D721Med (cell line): Measurements from ENCODE around the gene TMEM86A.

Experiments used
- DNase-seq: peaks from one replicate; pipeline ENCODE4 v3.0.0; 2011; ENCODE audit warnings: low spot score; ENCODE audit not compliant: insufficient read length
- FAIRE-seq: peaks from 2 replicates; lab custom pipeline; 2011; peaks lifted over from hg19 to GRCh38; lab: Jason Lieb, UNC
- TF ChIP-seq, protein P1 (sequence below): IDR thresholded peaks from 2 replicates; pipeline ENCODE4 v1.5.1; 2012; ENCODE audit warnings: mild to moderate bottlenecking, control low read depth; ENCODE audit not compliant: insufficient read depth; ENCODE audit errors: missing control alignments

Gene TMEM86A

DNA sequence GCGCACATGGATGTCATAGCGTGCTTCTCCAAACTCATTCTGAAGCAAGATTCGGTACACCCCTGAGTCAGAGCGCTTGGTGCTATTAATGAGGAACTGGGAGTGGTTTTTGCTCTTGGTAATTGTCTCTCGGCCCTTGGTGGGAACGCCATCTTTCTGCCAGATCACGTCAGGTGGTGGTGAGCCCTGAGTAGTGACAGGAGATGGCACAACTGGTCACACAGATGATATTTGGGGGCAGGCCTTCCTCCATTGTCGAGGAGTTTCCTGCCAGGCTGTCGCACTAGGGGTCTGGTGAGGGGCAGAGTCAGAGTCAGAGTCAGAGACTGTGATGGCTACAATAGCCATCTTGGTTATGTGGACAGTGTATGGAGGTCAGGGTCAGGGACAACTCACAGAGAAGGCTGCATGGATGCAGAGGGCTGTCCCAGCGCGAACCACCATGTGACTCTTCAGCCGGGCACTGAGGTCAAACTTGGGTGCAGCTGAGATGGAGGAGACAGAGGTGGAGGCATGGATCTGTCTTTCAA, 9.3 kb downstream of the TMEM86A start:
- TF ChIP-seq, protein P1, sequence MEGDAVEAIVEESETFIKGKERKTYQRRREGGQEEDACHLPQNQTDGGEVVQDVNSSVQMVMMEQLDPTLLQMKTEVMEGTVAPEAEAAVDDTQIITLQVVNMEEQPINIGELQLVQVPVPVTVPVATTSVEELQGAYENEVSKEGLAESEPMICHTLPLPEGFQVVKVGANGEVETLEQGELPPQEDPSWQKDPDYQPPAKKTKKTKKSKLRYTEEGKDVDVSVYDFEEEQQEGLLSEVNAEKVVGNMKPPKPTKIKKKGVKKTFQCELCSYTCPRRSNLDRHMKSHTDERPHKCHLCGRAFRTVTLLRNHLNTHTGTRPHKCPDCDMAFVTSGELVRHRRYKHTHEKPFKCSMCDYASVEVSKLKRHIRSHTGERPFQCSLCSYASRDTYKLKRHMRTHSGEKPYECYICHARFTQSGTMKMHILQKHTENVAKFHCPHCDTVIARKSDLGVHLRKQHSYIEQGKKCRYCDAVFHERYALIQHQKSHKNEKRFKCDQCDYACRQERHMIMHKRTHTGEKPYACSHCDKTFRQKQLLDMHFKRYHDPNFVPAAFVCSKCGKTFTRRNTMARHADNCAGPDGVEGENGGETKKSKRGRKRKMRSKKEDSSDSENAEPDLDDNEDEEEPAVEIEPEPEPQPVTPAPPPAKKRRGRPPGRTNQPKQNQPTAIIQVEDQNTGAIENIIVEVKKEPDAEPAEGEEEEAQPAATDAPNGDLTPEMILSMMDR, result no peak

DNA sequence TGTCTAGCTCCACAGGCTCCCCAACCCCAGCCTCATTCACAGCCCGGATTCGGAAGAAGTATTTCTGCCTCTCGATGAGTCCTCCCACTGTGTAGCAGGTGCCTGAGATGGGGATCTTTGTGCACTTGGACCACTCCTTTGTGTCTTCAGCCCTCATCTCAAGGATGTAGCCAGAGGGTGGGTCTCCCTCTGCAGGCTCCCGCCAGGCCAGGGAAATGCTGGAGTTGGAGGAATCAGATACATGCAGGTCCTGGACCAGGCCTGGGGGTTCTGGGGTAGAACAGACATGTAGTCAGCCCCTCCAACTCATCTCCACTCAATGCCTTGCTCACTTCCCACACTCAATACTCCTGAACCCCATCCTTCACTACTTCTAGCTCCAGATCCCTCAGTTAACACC, 10.8 kb downstream of the TMEM86A start:
- DNase-seq (no peak), FAIRE-seq (no peak)
- TF ChIP-seq, protein P1, result no peak

More for the DNA sequence above, 9.3 kb downstream of the TMEM86A start:
- no peak for FAIRE-seq
- DNase-seq, result no peak

DNA sequence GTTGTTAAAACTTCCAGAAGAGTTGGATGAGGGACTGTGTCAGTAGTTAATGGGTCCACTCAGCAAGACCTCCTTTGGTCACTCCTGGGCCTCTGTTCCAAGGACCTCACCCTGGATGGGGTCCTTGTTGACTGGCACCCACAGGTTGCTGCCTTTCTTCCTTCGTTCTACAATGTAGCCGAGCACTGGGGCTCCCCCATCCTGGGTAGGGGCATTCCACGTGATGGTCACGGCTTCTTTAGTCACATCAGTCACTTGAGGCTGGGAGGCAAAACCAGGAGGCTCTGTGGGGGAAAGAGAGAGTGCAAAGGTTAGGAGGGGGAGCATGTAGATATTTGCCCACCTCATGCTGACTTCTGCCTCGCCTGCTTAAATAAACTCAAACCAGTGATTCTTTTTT, 12.0 kb downstream of the TMEM86A start:
- no peak for FAIRE-seq
- TF ChIP-seq, protein P1, result no peak
- no peak for DNase-seq

DNA sequence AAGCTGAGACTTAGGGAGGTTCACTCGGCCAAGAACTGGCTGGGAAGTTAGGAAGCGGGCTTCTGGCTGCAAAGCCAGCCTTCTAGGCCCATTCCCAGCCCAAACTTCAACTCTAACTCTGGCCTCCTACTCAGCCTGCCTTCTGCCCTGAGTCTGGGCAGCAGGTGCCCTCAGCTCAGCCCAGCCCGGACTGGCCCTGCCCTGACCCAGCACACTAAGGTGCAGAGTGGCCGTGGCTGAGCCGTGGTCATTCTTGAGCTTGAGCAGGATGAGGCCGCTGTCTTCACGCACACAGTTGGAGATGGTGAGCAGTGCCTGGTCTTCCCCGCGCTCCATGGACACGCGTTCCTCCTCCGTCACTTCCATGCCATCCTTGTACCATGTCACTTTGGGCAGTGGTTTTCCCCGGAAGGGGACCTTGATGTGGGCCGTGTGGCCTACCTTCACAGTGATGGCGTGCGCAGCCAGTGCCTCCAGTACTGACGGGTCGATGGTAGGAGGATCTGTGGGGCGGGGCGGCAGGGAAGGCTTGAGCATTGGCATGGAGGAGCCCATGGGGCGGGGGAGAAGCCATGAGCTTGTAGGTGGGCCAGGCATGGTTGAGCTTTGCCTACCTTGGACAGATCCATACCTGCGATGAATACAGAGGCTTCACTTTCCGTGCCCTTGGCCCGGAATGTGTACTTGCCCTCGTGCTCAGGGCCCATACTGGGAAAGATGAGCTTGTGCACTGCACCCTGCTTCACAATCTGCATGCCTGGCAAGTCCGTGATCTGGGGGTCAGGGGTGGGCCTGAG, 15.3 kb downstream of the TMEM86A start:
- no peak for DNase-seq
- FAIRE-seq, result no peak

DNA sequence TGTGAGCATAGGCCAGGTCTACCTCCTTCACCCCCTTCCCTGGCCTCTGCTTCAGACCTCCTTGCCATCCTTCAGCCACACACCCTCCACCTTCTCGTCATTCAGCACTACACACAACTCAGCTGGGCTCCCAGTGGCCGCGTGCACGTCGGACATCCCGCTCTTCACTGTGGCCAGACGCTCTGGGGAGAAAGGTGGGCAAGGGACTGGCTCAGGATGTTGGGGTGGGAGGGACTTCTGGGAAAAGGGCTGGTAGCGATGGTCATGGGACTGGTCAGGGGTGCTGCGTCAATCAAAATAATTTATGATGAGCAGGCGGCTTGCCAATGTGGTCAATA, 15.8 kb downstream of the TMEM86A start:
- no peak for FAIRE-seq

More for the DNA sequence above, 15.3 kb downstream of the TMEM86A start:
- TF ChIP-seq, protein P1, result no peak

DNA sequence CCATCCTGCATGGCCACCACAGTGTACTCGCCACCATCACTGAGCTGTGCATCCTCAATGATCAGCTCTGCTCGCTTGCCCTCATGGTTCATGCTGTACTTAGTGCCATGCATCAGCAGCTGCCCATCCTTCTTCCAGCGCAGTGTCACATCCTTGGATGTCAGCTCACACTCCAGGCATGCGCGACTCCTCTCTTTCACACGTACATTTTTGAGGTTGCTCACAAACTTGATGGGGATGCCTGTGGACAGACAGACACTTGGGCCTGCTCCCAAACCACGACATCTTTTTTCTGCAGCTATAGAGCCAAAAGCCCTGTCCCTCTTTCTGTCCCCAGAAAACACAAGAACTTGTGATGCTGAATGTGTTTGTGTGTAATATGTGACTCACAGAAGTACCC, 16.9 kb downstream of the TMEM86A start:
- TF ChIP-seq, protein P1, result no peak
- DNase-seq (no peak), FAIRE-seq (no peak)

More for the DNA sequence above, 15.8 kb downstream of the TMEM86A start:
- TF ChIP-seq, protein P1, result no peak
- DNase-seq, result no peak
